IPS DF 6.9 (cell line): ENCODE results near the gene VIPR2.
A peak's percentile ranks its signal among the peaks of the same experiment; 100 is the strongest.

Experiments
- DNase-seq: peaks from one replicate; pipeline ENCODE4 v3.0.0-alpha.2; 2013; ENCODE audit warnings: low read depth, low spot score
- H3K27ac ChIP-seq: one replicate; pipeline ENCODE4 v1.5.1; 2013; ENCODE audit warnings: low read length, control low read depth
- H3K27me3 ChIP-seq: 2 replicates; pipeline ENCODE4 v1.6.1; 2013; ENCODE audit warnings: mild to moderate bottlenecking, low read length; ENCODE audit not compliant: control insufficient read depth, insufficient read depth
- H3K36me3 ChIP-seq: 2 replicates; pipeline ENCODE4 v1.6.1; 2013; ENCODE audit warnings: low read length; ENCODE audit not compliant: control insufficient read depth, insufficient read depth
- H3K4me1 ChIP-seq: 2 replicates; pipeline ENCODE4 v1.6.1; 2013; ENCODE audit warnings: low read length; ENCODE audit not compliant: control insufficient read depth, insufficient read depth
- H3K4me3 ChIP-seq: 2 replicates; pipeline ENCODE4 v1.5.1; 2013; ENCODE audit warnings: mild to moderate bottlenecking, low read length
- H3K9me3 ChIP-seq: 2 replicates; pipeline ENCODE4 v1.6.1; 2013; ENCODE audit warnings: low read length, inconsistent platforms; ENCODE audit not compliant: control insufficient read depth, insufficient read depth
- WGBS: extraction: QIAGEN DNeasy Blood & Tissue Kit; methylation state at CpG from one replicate; pipeline ENCODE4 v1.1.7; 2013; ENCODE audit warnings: mixed read lengths, missing lambda C conversion rate; ENCODE audit not compliant: insufficient read length, insufficient coverage; 5-methylcytosine and 5-hydroxymethylcytosine counted together

The VIPR2 gene

DNA sequence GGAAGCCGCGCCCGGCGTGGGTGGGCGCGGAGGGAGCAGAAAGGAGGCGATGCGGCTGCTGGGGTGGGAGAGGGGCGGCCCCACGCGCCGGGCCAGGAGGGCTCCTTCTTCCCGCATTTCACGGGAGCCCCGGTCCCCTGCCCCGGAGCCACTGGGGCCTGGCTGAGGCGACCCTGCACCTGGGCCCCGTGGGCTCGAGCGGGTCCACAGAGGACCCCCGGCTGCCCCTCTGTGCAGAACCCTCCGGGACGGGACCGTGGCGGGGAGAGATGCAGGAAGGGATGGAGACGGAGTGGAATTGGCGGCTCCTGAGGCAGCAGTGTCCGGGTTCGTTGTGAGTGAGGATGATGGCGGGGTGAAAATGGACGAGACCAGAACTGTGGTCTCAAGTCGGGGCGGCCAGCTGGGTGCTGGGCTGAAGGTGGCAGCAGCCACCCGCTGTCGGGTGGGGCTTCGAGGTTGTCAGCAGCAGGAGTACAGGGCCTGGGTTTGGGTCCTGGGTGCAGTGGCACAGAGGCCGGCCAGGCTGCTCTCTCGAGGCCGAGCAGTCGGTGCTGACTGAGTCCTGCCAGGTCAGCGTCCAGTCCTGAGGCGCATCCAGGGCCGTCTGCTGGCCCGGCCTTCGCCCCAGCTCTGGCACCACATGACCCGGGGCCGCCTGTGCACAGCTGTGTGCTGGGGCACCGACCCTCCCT, 80.4 kb downstream of the VIPR2 start:
- Histone ChIP-seq H3K27ac (no peak overlapping the region), H3K4me1 (no peaks in the 10 kb centered on the region), H3K27me3 (no peaks in the 10 kb centered on the region), H3K36me3 (no peaks in the 10 kb centered on the region), H3K9me3 (no peaks in the 10 kb centered on the region), H3K4me3 (no peak overlapping the region)
- no peak for DNase-seq
- no CpG with 5 or more reads among the region's 48 CpGs for WGBS

DNA sequence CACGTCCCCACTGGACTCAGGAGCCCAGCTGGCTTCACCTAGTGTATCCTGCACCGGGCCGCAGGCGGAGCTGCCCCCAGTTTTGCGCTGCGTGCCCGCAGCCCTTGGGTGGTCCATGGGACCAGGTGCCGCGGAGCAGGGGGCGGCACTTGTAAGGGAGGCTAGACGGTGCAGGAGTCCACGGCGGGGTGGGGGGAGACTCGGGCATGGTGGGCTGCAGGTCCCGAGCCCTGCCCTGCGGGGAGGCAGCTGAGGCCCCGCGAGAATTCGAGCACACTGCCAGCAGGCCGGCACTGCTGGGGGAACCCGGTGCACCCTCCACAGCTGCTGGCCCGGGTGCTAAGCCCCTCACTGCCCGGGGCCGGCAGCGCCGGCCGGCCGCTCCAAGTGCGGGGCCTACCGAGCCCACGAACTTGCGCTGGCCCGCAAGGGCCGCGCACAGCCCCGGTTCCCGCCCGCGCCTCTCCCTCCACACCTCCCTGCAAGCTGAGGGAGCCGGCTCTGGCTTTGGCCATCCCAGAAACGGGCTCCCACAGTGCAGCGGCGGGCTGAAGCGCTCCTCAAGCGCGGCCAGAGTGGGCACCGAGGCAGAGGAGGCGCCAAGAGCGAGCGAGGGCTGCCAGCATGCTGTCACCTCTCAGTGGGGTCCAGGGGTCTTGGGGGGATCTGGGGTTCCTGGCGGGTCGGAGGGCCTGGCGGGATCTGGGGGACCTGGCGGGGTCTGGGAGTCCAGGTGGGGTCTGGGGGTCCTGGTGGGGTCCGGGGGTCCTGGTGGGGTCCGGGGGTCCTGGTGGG, 81.4 kb downstream of the VIPR2 start:
- no peak overlapping the region for H3K4me3 ChIP-seq
- H3K27me3 ChIP-seq, result no peaks in the 10 kb centered on the region
- H3K36me3 ChIP-seq, result no peaks in the 10 kb centered on the region
- no peak overlapping the region for H3K27ac ChIP-seq
- no peaks in the 10 kb centered on the region for H3K9me3 ChIP-seq
- no CpG with 5 or more reads among the region's 56 CpGs for WGBS
- DNase-seq, result no peak
- no peaks in the 10 kb centered on the region for H3K4me1 ChIP-seq

DNA sequence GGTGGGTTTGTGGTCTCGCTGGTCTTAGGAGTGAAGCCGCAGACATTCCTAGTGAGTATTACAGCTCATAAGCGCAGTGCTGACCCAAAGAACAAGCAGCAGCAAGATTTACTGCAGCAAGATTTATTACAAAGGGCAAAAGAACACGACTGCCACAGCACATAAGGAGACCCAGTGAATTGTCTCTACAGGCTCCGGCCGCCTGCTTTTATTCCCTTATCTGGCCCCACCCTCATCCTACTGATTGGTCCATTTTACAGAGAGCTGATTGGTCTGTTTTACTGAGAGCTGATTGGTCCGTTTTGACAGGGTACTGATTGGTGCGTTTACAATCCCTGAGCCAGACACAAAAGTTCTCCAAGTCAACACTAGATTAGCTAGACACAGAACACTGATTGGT, 82.1 kb downstream of the VIPR2 start:
- WGBS, result no CpG with 5 or more reads among the region's 8 CpGs
- Histone ChIP-seq H3K4me1 (no peaks in the 10 kb centered on the region), H3K4me3 (no peak overlapping the region), H3K9me3 (no peaks in the 10 kb centered on the region), H3K27me3 (no peaks in the 10 kb centered on the region), H3K36me3 (no peaks in the 10 kb centered on the region), H3K27ac (no peak overlapping the region)
- DNase-seq, result no peak

DNA sequence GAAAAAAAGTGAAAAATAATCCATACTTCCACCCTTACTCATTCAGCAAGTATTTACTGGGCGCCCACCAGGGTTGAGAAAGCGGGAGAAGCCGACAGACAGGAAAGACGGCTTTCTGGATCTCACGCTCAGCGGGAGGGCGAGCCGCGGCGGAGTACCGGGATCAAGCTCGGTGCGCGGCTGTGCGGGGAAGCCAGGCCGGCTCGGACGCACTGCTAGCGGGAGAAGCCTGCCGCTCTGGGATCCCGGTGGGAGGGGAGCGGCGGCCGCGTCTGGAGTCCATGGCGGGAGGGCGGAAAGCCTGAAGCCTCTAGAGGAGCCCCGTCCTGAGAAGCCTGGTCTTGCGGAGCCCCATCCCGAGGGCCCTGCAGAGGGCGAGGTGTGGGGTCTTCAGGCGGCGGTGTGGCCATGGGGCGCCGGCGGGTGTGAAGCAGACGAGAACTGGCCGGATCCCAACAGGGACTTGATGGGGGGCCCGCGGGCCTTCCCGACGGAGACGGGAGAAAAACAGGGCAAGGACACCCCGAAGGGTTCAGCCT, 82.9 kb downstream of the VIPR2 start:
- Histone ChIP-seq H3K4me1 (no peaks in the 10 kb centered on the region), H3K27ac (no peak overlapping the region), H3K4me3 (no peak overlapping the region), H3K36me3 (no peaks in the 10 kb centered on the region), H3K27me3 (no peaks in the 10 kb centered on the region), H3K9me3 (no peaks in the 10 kb centered on the region)
- DNase-seq, result peak; percentile 54
- WGBS, result no CpG with 5 or more reads among the region's 44 CpGs

DNA sequence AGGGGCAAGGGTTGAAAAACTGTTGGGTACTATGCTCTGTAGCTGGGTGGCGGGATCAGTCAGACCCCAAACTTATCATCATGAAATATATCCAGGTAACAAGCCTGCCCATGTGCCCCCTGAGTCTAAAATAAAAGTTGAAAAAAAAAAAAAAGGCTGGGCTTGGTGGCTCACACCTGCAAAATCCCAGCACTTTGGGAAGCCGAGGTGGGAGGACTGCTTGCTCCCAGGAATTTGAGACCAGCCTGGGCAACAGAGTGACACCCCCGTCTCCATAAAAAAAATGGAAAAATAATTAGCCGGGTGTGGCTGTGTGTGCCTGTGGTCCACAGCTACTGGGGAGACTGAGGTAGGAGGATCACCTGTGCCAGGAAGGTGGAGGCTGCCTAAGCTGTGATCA, 83.5 kb downstream of the VIPR2 start:
- no peak overlapping the region for H3K27ac ChIP-seq
- H3K9me3 ChIP-seq, result no peaks in the 10 kb centered on the region
- no peaks in the 10 kb centered on the region for H3K4me1 ChIP-seq
- WGBS, result no CpG with 5 or more reads among the region's 4 CpGs
- H3K36me3 ChIP-seq, result no peaks in the 10 kb centered on the region
- no peak overlapping the region for H3K4me3 ChIP-seq
- no peaks in the 10 kb centered on the region for H3K27me3 ChIP-seq
- no peak for DNase-seq

DNA sequence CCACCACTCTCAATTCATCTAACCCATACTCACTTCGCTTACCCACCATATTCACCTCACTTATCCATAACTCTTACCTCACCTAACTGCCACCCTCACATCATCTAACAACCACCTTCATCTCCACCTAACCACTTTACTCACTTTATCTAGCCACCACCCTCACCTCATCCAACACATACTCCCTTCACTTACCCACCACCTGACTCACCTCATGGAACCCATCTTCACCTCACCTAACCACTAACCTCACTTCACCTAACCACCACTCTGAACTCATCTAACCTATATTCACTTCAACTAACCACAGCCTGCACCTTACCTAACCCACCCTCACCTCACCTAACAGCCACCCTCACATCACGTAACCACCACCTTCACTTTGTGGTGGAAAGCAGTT, 84.2 kb downstream of the VIPR2 start:
- H3K4me3 ChIP-seq, result no peak overlapping the region
- WGBS, result 100% methylated on average over 2 of the region's 2 CpGs
- no peaks in the 10 kb centered on the region for H3K27me3 ChIP-seq
- no peaks in the 10 kb centered on the region for H3K36me3 ChIP-seq
- no peaks in the 10 kb centered on the region for H3K4me1 ChIP-seq
- DNase-seq, result no peak
- H3K9me3 ChIP-seq, result no peaks in the 10 kb centered on the region
- H3K27ac ChIP-seq, result no peak overlapping the region

DNA sequence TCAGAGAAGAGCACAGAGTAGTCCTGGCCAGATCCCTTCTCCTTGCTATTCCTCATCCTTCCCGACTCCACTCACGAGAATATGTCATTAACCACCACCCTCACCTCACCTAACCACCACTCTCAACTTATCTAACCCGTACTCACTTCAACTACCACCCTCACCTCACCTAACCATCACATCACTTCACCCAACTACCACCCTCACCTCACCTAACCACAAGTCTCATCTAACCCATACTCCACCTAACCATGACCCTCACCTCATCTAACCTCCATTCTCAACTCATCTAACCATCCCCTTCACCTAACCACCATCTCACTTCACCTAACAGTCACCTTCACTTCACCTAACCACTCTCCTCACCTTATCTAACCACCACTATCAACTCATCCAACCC, 85.0 kb downstream of the VIPR2 start:
- H3K9me3 ChIP-seq, result no peaks in the 10 kb centered on the region
- no peak overlapping the region for H3K27ac ChIP-seq
- no peaks in the 10 kb centered on the region for H3K27me3 ChIP-seq
- H3K36me3 ChIP-seq, result no peaks in the 10 kb centered on the region
- H3K4me3 ChIP-seq, result no peak overlapping the region
- H3K4me1 ChIP-seq, result no peaks in the 10 kb centered on the region
- no peak for DNase-seq
- WGBS, result 100% methylated on average over 2 of the region's 3 CpGs

DNA sequence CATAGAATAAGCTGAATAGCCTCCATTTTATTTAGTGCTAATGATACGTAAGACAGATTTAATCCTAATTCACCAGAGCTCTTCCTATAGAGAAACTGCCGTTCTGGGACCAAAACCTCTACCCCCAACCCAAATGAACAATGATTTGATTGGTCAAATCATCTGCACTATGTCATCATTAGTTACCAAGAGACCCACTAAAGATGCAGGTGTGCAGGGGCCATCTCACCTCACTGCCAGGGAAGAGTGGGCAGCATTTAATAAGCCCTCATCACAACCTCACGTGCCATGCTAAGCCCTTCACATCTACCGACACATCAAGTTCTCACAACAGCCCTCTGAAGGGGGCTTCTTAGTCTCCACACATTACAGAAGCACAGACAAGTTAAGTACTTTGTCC, 87.0 kb downstream of the VIPR2 start:
- no peak overlapping the region for H3K4me3 ChIP-seq
- H3K4me1 ChIP-seq, result no peaks in the 10 kb centered on the region
- H3K27ac ChIP-seq, result no peak overlapping the region
- H3K36me3 ChIP-seq, result no peaks in the 10 kb centered on the region
- no peaks in the 10 kb centered on the region for H3K27me3 ChIP-seq
- DNase-seq, result no peak
- no peaks in the 10 kb centered on the region for H3K9me3 ChIP-seq
- WGBS, result no CpG with 5 or more reads among the region's 4 CpGs

DNA sequence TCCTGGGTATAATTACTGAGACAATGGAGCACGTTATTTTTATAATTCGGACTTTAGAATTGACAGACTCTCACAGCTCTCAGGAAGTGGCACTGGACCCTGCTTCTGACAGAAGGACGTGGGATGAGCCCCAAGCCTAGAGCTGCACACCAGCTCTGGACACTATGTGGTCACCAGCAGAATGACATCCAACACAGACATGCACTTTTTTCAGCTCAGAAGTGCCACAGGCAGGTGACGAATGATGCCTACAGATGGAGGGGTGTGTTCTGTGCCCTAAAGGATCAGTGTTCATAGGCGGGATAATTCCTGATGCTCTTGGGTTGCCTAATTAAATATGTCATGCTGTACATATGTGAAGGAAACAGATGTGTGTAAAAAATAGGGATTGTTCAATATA, 87.9 kb downstream of the VIPR2 start:
- no peaks in the 10 kb centered on the region for H3K4me1 ChIP-seq
- no peak for DNase-seq
- H3K27me3 ChIP-seq, result no peaks in the 10 kb centered on the region
- no peak overlapping the region for H3K27ac ChIP-seq
- no CpG with 5 or more reads among the region's 5 CpGs for WGBS
- H3K36me3 ChIP-seq, result no peaks in the 10 kb centered on the region
- H3K9me3 ChIP-seq, result no peaks in the 10 kb centered on the region
- H3K4me3 ChIP-seq, result no peak overlapping the region

DNA sequence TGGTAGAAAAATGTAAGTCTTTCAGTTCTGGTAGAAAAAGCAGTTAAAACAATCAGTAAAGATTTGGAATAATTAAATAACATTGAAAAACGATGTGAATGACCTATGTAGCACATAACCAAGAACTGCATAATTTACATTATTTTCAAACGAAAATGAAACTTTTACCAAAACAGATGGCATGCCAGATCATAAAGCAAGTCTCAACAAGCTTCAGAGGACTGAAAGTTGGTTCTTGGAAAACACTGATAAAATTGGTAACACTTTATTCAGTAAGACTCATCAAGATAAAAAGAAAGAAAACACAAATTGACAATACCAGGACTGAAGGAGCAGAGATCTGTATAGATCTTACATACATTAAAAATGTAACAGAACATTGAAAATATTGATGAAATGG, 92.8 kb downstream of the VIPR2 start:
- Histone ChIP-seq H3K4me3 (no peak overlapping the region), H3K27me3 (no peaks in the 10 kb centered on the region)

More for the DNA sequence above, 92.8 kb downstream of the VIPR2 start:
- WGBS, result no CpG with 5 or more reads among the region's 2 CpGs
- Histone ChIP-seq H3K27ac (no peak overlapping the region), H3K4me1 (no peaks in the 10 kb centered on the region), H3K36me3 (no peaks in the 10 kb centered on the region), H3K9me3 (no peaks in the 10 kb centered on the region)
- no peak for DNase-seq
